Activated B cell treated with CpG ODN at 0.5 μM for 24 hours (primary cell): ENCODE data around the gene PCDHGA9. TPM values are rescaled to one million over a fixed set of nuclear protein-coding genes. Genes with fewer than 3 reads are reported as not detected.

Experiments
- total RNA-seq: library from RNA; stranded (reverse); gene quantifications from 2 replicates; pipeline ENCODE4 v1.2.3, GENCODE V29; 2022

PCDHGA9 gene
- total RNA-seq, 1 donor from 2014 or later: 1.3 TPM

Other genes with a start within 250 kb of the PCDHGA9 start
- not detected in 2 replicates for gene PCDHB7, start 230.1 kb upstream of the PCDHGA9 start, total RNA-seq
- gene PCDHB8, start 225.0 kb upstream of the PCDHGA9 start, total RNA-seq: not detected in 2 replicates
- gene PCDHB16, start 220.4 kb upstream of the PCDHGA9 start, total RNA-seq: not detected in 2 replicates
- 0.27 and 0.29 TPM in 2 replicates for gene PCDHB9, start 215.6 kb upstream of the PCDHGA9 start, total RNA-seq
- 0.07 TPM in 1 of 2 replicates, not detected in the other for gene PCDHB10, start 210.4 kb upstream of the PCDHGA9 start, total RNA-seq
- not detected in 2 replicates for gene PCDHB11, start 203.2 kb upstream of the PCDHGA9 start, total RNA-seq
- not detected in 2 replicates for gene PCDHB12, start 194.1 kb upstream of the PCDHGA9 start, total RNA-seq
- gene PCDHB13, start 188.9 kb upstream of the PCDHGA9 start, total RNA-seq: 0.07 and 0.09 TPM in 2 replicates
- gene PCDHB14, start 179.4 kb upstream of the PCDHGA9 start, total RNA-seq: 0.11 TPM in 1 of 2 replicates, not detected in the other
- gene PCDHB15, start 157.4 kb upstream of the PCDHGA9 start, total RNA-seq: not detected in 2 replicates
- 2.6 and 3.9 TPM in 2 replicates for gene SLC25A2, start 98.7 kb upstream of the PCDHGA9 start, total RNA-seq
- 86.7 and 87.3 TPM in 2 replicates for gene TAF7, start 82.0 kb upstream of the PCDHGA9 start, total RNA-seq
- gene PCDHGA1, start 72.3 kb upstream of the PCDHGA9 start, total RNA-seq: 0.20 and 0.29 TPM in 2 replicates
- 0.09 and 0.15 TPM in 2 replicates for gene PCDHGA2, start 64.0 kb upstream of the PCDHGA9 start, total RNA-seq
- 0.20 and 0.51 TPM in 2 replicates for gene PCDHGA3, start 58.9 kb upstream of the PCDHGA9 start, total RNA-seq
- gene PCDHGB1, start 52.7 kb upstream of the PCDHGA9 start, total RNA-seq: 0.37 and 0.44 TPM in 2 replicates
- gene PCDHGA4, start 47.8 kb upstream of the PCDHGA9 start, total RNA-seq: 0.34 and 0.75 TPM in 2 replicates
- gene PCDHGB2, start 42.8 kb upstream of the PCDHGA9 start, total RNA-seq: 2.2 and 2.6 TPM in 2 replicates
- 1.1 and 1.2 TPM in 2 replicates for gene PCDHGA5, start 38.6 kb upstream of the PCDHGA9 start, total RNA-seq
- gene PCDHGB3, start 32.5 kb upstream of the PCDHGA9 start, total RNA-seq: 2.0 and 2.6 TPM in 2 replicates
- 1.8 and 2.3 TPM in 2 replicates for gene PCDHGA6, start 28.9 kb upstream of the PCDHGA9 start, total RNA-seq
- 1.3 and 1.6 TPM in 2 replicates for gene PCDHGA7, start 20.0 kb upstream of the PCDHGA9 start, total RNA-seq
- gene PCDHGB4, start 15.1 kb upstream of the PCDHGA9 start, total RNA-seq: 0.91 and 1.2 TPM in 2 replicates
- gene PCDHGA8, start 10.1 kb upstream of the PCDHGA9 start, total RNA-seq: 0.54 and 0.69 TPM in 2 replicates
- gene PCDHGB5, start 4.8 kb upstream of the PCDHGA9 start, total RNA-seq: 1.8 and 2.7 TPM in 2 replicates
- gene PCDHGB6, start 5.2 kb downstream of the PCDHGA9 start, total RNA-seq: 1.2 and 1.6 TPM in 2 replicates
- gene PCDHGA10, start 10.2 kb downstream of the PCDHGA9 start, total RNA-seq: 1.2 and 1.3 TPM in 2 replicates
- 1.2 and 1.4 TPM in 2 replicates for gene PCDHGB7, start 14.9 kb downstream of the PCDHGA9 start, total RNA-seq
- gene PCDHGA11, start 18.3 kb downstream of the PCDHGA9 start, total RNA-seq: 0.73 and 1.1 TPM in 2 replicates
- 1.3 and 1.6 TPM in 2 replicates for gene PCDHGA12, start 27.7 kb downstream of the PCDHGA9 start, total RNA-seq
- gene PCDHGC3, start 73.2 kb downstream of the PCDHGA9 start, total RNA-seq: 2.6 and 3.3 TPM in 2 replicates
- gene PCDHGC4, start 82.3 kb downstream of the PCDHGA9 start, total RNA-seq: 0.69 TPM in 2 replicates
- 0.24 and 0.38 TPM in 2 replicates for gene PCDHGC5, start 86.3 kb downstream of the PCDHGA9 start, total RNA-seq
- 136 and 138 TPM in 2 replicates for gene DIAPH1, start 216.2 kb downstream of the PCDHGA9 start, total RNA-seq
- 101 and 102 TPM in 2 replicates for gene HDAC3, start 234.1 kb downstream of the PCDHGA9 start, total RNA-seq
- gene RELL2, start 234.2 kb downstream of the PCDHGA9 start, total RNA-seq: 16.8 and 18.9 TPM in 2 replicates
- gene FCHSD1, start 248.6 kb downstream of the PCDHGA9 start, total RNA-seq: 63.2 and 79.5 TPM in 2 replicates